HepG2 (cell line): ENCODE measurements around the gene NFKBIZ.

ENCODE experiments used
- AHR ChIP-seq: IDR thresholded peaks from 2 replicates; pipeline ENCODE4 v1.6.1; 2018; ENCODE audit warnings: missing genetic modification reagents, missing compliant biosample characterization
- ETV5 ChIP-seq: IDR thresholded peaks from 2 replicates; pipeline ENCODE4 v1.6.1; 2018; ENCODE audit warnings: missing biosample characterization, missing genetic modification reagents, inconsistent platforms, borderline replicate concordance
- IRF2 ChIP-seq: IDR thresholded peaks from 2 replicates; pipeline ENCODE4 v1.6.1; 2018; ENCODE audit warnings: missing genetic modification reagents, missing compliant biosample characterization
- SMARCE1 ChIP-seq: fragments of 450-650 bp; IDR thresholded peaks from 2 replicates; pipeline ENCODE4 v1.6.1; 2017; ENCODE audit warnings: borderline replicate concordance
- SRSF1 ChIP-seq: fragments of 200-400 bp; formaldehyde crosslinking; optimal IDR thresholded peaks from 2 replicates; pipeline ENCODE3; 2017; ENCODE audit warnings: mild to moderate bottlenecking, low read depth, low read length, moderate library complexity
- TBX2 ChIP-seq: sonication (generic); formaldehyde crosslinking; IDR thresholded peaks from 2 replicates; pipeline ENCODE4 v1.5.0; 2020; ENCODE audit warnings: missing genetic modification reagents, mild to moderate bottlenecking, borderline replicate concordance
- TCF7L2 ChIP-seq: IDR thresholded peaks from 2 replicates; pipeline ENCODE4 v1.6.1; 2011; ENCODE audit warnings: mild to moderate bottlenecking, low read depth, low read length, moderate library complexity
- TRIM24 ChIP-seq: sonication (generic); formaldehyde crosslinking; IDR thresholded peaks from 2 replicates; pipeline ENCODE4 v1.8.0; 2022; ENCODE audit warnings: mild to moderate bottlenecking, missing genetic modification reagents
- ZNF264 ChIP-seq: sonication (generic); formaldehyde crosslinking; IDR thresholded peaks from 2 replicates; pipeline ENCODE4 v1.4.0; 2020; ENCODE audit warnings: missing genetic modification reagents
- ZNF552 ChIP-seq: sonication (generic); formaldehyde crosslinking; IDR thresholded peaks from 2 replicates; pipeline ENCODE4 v1.9.0; 2022; ENCODE audit warnings: missing genetic modification reagents, mild to moderate bottlenecking, borderline replicate concordance
- ZZZ3 ChIP-seq: sonication (generic); formaldehyde crosslinking; IDR thresholded peaks from 2 replicates; pipeline ENCODE4 v1.4.0; 2020; ENCODE audit warnings: missing genetic modification reagents, mild to moderate bottlenecking, borderline replicate concordance
- TF ChIP-seq, protein P1 (sequence below): sonication (generic); formaldehyde crosslinking; IDR thresholded peaks from 2 replicates; pipeline ENCODE4 v1.4.0; 2020; ENCODE audit warnings: mild to moderate bottlenecking, missing genetic modification reagents
- TF ChIP-seq, protein P2 (sequence below): sonication (generic); formaldehyde crosslinking; IDR thresholded peaks from 2 replicates; pipeline ENCODE4 v1.5.0; 2020; ENCODE audit warnings: mild to moderate bottlenecking, missing genetic modification reagents

DNA sequence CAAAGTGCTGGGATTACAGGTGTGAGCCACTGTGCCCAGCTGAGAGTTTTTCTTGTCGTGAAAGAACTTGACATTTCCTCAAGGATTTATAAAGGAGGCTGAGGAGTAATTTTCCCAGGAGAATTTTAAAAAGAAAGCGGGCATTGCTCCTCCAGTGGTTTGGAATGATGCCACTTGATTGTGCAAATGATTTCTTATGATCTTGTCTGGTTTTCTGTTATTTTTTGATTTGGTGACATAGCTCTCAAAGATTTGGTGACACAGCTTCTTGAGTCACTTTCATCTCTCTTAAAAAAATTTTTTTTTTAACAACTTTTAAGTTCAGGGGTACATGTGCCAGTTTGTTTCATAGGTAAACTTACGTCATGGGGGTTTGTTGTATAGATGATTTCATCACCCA lies 24.6 kb upstream of the NFKBIZ start:
- TF ChIP-seq SMARCE1 (no peak), IRF2 (CRISPR knock-in tag) (no peak), ZNF552 (CRISPR knock-in tag) (no peak), TCF7L2 (no peak), SRSF1 (no peak), ETV5 (CRISPR knock-in tag) (no peak), ZZZ3 (no peak), TBX2 (CRISPR knock-in tag) (no peak), ZNF264 (CRISPR knock-in tag) (no peak), AHR (CRISPR knock-in tag) (no peak), TRIM24 (CRISPR knock-in tag) (no peak)
- TF ChIP-seq, protein P1, sequence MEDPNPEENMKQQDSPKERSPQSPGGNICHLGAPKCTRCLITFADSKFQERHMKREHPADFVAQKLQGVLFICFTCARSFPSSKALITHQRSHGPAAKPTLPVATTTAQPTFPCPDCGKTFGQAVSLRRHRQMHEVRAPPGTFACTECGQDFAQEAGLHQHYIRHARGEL (CRISPR knock-in tag): no peak
- TF ChIP-seq, protein P2, sequence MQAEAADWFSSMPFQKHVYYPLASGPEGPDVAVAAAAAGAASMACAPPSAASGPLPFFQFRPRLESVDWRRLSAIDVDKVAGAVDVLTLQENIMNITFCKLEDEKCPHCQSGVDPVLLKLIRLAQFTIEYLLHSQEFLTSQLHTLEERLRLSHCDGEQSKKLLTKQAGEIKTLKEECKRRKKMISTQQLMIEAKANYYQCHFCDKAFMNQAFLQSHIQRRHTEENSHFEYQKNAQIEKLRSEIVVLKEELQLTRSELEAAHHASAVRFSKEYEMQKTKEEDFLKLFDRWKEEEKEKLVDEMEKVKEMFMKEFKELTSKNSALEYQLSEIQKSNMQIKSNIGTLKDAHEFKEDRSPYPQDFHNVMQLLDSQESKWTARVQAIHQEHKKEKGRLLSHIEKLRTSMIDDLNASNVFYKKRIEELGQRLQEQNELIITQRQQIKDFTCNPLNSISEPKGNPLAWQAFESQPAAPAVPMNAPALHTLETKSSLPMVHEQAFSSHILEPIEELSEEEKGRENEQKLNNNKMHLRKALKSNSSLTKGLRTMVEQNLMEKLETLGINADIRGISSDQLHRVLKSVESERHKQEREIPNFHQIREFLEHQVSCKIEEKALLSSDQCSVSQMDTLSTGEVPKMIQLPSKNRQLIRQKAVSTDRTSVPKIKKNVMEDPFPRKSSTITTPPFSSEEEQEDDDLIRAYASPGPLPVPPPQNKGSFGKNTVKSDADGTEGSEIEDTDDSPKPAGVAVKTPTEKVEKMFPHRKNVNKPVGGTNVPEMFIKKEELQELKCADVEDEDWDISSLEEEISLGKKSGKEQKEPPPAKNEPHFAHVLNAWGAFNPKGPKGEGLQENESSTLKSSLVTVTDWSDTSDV (CRISPR knock-in tag): no peak
